SK-N-SH (cell line): ENCODE measurements around the gene ACVR1C.

Source experiments
- CHD2 ChIP-seq: fragments of 150-350 bp; IDR thresholded peaks from 2 replicates; pipeline ENCODE4 v1.6.1; 2018; ENCODE audit warnings: low read length; ENCODE audit not compliant: partially characterized antibody
- EP300 ChIP-seq, 2 experiments: IDR thresholded peaks; 2 replicates each; pipeline versions ENCODE4 v1.4.0 to v1.6.1; 2012; ENCODE audit warnings: borderline replicate concordance in 1 of 2, low read depth in 1 of 2, low read length in 1 of 2
- EZH2phosphoT487 ChIP-seq: fragments of 200-600 bp; sonication (generic); IDR thresholded peaks from 2 replicates; pipeline ENCODE4 v1.6.1; 2017; ENCODE audit warnings: low read depth, mixed run types, mild to moderate bottlenecking, antibody characterized with exemption, moderate library complexity, borderline replicate concordance
- FOXM1 ChIP-seq: IDR thresholded peaks from 2 replicates; pipeline ENCODE4 v1.4.0; 2012; ENCODE audit warnings: low read depth, mild to moderate bottlenecking
- RAD21 ChIP-seq: IDR thresholded peaks from 2 replicates; pipeline ENCODE4 v1.6.1; 2012; ENCODE audit warnings: mild to moderate bottlenecking, low read length
- RFX5 ChIP-seq: IDR thresholded peaks from 2 replicates; pipeline ENCODE4 v1.6.1; 2012; ENCODE audit warnings: mild to moderate bottlenecking, improper control_type of control experiment, low read length
- TAF1 ChIP-seq: IDR thresholded peaks from 2 replicates; pipeline ENCODE4 v1.6.1; 2012; ENCODE audit warnings: low read depth, mild to moderate bottlenecking, low read length, moderate library complexity, borderline replicate concordance
- TEAD4 ChIP-seq: IDR thresholded peaks from 2 replicates; pipeline ENCODE4 v1.4.0; 2012; ENCODE audit warnings: mild to moderate bottlenecking, borderline replicate concordance; ENCODE audit not compliant: insufficient read depth
- TF ChIP-seq, protein P1 (sequence below): fragments of 200-600 bp; sonication (generic); IDR thresholded peaks from 2 replicates; pipeline ENCODE4 v1.6.1; 2017; ENCODE audit warnings: antibody characterized with exemption, mild to moderate bottlenecking, moderate library complexity
- TF ChIP-seq, protein P2 (sequence below): IDR thresholded peaks from 2 replicates; pipeline ENCODE4 v1.4.0; 2012; ENCODE audit warnings: low read depth, borderline replicate concordance
- TF ChIP-seq, protein P3 (sequence below): fragments of 150-350 bp; IDR thresholded peaks from 2 replicates; pipeline ENCODE4 v1.6.1; 2017; ENCODE audit warnings: antibody characterized with exemption, low read length, low read depth, borderline replicate concordance

DNA sequence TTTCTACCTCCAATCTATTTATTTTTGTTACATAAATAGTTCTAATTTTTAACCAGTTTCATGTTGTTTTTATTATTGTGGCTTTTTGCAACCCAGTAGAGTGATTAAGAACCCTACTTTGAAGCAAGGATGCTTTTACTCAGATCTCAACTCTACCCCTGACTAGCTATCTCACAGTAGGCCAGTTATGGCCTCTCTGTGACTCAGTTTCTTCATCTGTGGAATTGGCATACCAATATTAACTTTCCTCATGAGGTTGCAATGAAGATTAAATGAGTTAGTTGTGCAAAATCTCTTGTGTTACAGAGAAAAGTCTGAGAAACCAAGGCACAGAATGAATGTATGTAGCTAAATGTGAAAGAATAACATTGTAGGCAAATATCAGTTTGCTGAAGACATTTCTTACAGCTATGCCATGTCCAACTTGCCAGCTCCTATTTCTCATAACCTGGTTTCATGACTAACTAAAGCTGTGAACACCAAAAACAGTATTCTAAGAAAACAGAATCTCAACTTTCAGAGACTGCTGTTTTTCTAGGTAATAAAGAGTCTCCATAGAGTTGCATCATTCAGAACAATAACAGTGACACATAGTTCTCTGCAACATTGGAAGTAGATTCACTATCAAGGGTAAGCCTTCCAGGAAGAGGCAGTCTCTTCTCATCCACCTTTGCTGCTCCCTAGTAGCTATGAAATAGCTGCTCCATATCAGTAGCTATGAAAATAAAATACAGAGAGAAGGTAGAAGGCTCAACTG, 151.5 kb downstream of the ACVR1C start:
- TF ChIP-seq, protein P1, sequence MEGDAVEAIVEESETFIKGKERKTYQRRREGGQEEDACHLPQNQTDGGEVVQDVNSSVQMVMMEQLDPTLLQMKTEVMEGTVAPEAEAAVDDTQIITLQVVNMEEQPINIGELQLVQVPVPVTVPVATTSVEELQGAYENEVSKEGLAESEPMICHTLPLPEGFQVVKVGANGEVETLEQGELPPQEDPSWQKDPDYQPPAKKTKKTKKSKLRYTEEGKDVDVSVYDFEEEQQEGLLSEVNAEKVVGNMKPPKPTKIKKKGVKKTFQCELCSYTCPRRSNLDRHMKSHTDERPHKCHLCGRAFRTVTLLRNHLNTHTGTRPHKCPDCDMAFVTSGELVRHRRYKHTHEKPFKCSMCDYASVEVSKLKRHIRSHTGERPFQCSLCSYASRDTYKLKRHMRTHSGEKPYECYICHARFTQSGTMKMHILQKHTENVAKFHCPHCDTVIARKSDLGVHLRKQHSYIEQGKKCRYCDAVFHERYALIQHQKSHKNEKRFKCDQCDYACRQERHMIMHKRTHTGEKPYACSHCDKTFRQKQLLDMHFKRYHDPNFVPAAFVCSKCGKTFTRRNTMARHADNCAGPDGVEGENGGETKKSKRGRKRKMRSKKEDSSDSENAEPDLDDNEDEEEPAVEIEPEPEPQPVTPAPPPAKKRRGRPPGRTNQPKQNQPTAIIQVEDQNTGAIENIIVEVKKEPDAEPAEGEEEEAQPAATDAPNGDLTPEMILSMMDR, result no peak
- TF ChIP-seq FOXM1, result no peak
- no peak for TF ChIP-seq TEAD4
- no peak for TF ChIP-seq EP300 (IDR thresholded peaks at IDR 0.05; ENCODE audit: borderline replicate concordance in 1 of 2, low read depth in 1 of 2, low read length in 1 of 2)
- TF ChIP-seq, protein P2, sequence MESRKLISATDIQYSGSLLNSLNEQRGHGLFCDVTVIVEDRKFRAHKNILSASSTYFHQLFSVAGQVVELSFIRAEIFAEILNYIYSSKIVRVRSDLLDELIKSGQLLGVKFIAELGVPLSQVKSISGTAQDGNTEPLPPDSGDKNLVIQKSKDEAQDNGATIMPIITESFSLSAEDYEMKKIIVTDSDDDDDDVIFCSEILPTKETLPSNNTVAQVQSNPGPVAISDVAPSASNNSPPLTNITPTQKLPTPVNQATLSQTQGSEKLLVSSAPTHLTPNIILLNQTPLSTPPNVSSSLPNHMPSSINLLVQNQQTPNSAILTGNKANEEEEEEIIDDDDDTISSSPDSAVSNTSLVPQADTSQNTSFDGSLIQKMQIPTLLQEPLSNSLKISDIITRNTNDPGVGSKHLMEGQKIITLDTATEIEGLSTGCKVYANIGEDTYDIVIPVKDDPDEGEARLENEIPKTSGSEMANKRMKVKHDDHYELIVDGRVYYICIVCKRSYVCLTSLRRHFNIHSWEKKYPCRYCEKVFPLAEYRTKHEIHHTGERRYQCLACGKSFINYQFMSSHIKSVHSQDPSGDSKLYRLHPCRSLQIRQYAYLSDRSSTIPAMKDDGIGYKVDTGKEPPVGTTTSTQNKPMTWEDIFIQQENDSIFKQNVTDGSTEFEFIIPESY, result no peak
- TF ChIP-seq CHD2, result no peak
- no peak for TF ChIP-seq EZH2phosphoT487
- TF ChIP-seq RAD21, result no peak
- TF ChIP-seq, protein P3, sequence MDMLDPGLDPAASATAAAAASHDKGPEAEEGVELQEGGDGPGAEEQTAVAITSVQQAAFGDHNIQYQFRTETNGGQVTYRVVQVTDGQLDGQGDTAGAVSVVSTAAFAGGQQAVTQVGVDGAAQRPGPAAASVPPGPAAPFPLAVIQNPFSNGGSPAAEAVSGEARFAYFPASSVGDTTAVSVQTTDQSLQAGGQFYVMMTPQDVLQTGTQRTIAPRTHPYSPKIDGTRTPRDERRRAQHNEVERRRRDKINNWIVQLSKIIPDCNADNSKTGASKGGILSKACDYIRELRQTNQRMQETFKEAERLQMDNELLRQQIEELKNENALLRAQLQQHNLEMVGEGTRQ, result no peak
- TF ChIP-seq TAF1, result no peak
- TF ChIP-seq RFX5, result no peak
